ENCODE measurements around the gene GNG7. TPM values are rescaled to one million over a fixed set of nuclear protein-coding genes. Genes with fewer than 3 reads are reported as not detected.
"Not testable (repeated sequence)": the region's sequence is repeated elsewhere in the genome, so short reads cannot be mapped to it uniquely, and the experiment has no call there.

GNG7 gene
- polyA plus RNA-seq, 6 donors from 2014 or later: 49.1 to 72.0 (median 60.9) TPM

DNA sequence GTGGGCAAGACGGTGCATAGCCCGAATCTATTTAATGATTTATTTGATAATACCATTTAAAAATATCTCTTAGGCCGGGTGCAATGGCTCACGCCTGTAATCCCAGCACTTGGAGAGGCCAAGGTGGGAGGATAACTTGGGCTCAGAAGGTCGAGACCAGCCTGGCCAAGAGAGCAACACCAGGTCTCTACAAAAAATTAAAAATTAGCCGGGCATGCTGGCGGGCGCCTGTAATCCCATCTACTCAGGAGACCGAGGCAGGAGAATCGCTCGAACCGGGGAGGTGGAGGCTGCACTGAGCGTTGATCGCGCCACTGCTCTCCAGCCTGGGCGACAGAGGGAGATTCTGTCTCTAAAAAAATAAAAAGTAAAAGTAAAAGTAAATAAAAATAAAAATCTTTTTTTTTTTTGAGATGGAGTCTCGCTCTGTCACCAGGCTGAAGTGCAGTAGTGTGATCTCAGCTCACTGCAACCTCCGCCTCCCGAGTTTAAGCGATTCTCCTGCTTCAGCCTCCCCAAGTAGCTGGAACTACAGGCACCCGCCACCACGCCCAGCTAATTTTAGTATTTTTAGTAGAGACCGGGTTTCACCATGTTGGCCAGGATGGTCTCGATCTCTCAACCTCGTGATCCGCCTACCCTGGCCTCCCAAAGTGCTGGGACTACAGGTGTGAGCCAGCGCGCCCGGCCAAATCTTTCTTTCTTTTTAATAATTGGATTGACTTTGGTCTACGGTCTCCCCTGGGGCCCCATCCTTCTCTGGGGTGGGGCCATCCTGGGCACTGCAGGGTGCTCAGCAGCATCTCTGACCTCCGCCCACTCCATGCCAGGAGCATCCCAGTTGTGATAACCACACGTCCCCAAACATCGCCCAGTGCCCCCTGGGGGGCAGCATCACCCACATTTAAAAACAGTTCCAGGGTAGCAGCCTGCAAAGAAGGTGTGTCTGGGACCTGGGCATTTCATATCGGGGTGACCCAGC is 90.7 kb downstream of the GNG7 start:
- no peak for DNase-seq
- H3K4me3 Mint-ChIP-seq: peak overlapping the region; percentile 80 to 92 (median 86)
- H3K4me1 Mint-ChIP-seq: peaks cover 49 to 87% (median 76%) of the 10 kb centered on the region in 3 donors

DNA sequence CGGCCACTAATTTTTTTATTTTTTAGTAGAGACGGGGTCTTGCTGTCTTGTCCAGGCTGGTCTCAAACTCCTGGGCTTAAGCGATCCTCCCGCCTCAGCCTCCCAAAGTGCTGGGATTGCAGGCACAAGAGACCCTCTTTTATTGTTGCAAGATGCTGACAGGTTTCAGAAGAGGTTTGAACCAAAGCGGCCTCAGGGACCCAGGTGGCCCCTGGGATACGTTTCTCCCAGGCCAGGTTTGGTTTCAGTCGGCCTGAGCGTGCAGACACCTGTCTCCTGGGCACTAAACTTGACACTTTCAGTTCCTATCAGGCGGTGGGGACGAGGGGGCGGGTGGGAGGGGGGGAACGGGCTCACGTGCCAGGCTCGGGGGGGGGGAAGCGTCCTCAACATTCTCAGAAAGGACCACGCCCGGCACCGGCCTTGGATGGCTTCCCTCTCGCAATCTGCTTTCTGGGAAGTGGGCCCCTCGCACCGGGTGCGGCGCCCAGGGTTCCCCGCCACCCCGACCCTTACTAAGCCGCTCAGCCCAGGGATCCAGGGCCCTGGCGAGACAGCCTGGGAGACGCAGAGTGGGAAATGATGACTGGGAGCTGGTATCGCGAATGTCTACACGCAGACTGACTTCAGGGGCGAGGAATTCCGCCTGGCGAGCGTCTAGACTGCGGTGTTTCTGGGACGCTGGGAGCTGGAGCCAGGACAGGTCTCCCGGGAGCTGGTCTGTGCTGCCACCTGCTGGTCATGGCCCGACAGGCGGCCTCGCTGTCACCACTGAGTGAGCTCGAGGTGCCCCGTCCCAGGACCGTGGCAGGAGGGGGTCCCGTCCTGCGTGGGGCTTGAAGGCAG is 91.6 kb downstream of the GNG7 start:
- no peaks in the 10 kb centered on the region for H3K9me3 Mint-ChIP-seq
- H3K4me3 Mint-ChIP-seq: peak overlapping the region; percentile 80 to 92 (median 86)
- ATAC-seq (ENCODE audit: low read depth in 2 of 2) (peak; percentile 67 to 73), DNase-seq (peak; percentile 79)
- no peaks in the 10 kb centered on the region for H3K36me3 Mint-ChIP-seq
- H3K4me1 Mint-ChIP-seq: peaks cover 47 to 84% (median 72%) of the 10 kb centered on the region in 3 donors
- peak overlapping the region; percentile 84 to 98 (median 94) for H3K27ac Mint-ChIP-seq
- H3K27me3 Mint-ChIP-seq: no peaks in the 10 kb centered on the region

More for the DNA sequence above, 90.7 kb downstream of the GNG7 start:
- no peak for ATAC-seq (ENCODE audit: low read depth in 2 of 2)
- Mint-ChIP-seq H3K27me3 (no peaks in the 10 kb centered on the region), H3K36me3 (no peaks in the 10 kb centered on the region), H3K27ac (peak overlapping the region; percentile 33 to 98 (median 94)), H3K9me3 (no peaks in the 10 kb centered on the region)

DNA sequence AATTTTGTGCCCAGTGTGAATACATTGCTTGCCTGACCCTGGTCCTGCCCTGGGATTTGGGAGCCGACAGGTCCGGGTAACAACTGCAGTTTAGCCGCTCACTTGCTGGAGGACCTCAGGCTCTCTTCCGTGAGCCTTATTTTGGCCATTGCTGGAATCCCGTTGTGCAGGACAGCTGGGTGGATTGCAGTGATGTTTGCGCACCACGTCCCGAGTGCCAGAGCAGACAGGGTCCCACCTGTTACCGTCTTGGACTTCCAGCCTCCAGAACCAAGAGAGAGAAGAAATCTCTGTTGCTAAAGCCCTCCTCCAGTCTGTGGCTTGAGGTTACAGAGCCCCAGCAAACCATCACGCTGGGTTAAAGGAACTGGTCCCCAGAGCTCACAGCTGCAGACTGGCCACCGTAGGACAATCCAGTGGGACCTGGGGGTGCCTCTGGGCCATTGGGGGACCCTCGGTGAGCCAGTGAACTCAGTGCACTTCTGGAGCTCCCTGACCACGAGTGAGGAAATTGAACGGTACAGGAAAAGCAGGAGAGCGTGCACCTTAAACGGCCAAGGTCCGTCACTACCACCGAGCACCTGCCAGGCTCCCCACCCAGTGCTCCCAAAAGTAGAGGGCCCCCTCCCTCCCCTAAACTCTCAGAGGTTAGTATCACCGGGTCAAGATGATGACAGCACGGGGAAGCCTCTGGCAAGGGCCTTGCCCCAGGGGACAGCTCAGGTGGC is 92.9 kb downstream of the GNG7 start:
- ATAC-seq (ENCODE audit: low read depth in 2 of 2) (no peak), DNase-seq (no peak)
- peaks cover 39 to 79% (median 59%) of the 10 kb centered on the region in 3 donors for H3K4me1 Mint-ChIP-seq
- no peaks in the 10 kb centered on the region for H3K9me3 Mint-ChIP-seq
- no peaks in the 10 kb centered on the region for H3K36me3 Mint-ChIP-seq
- no peaks in the 10 kb centered on the region for H3K27me3 Mint-ChIP-seq
- peak overlapping the region; percentile 48 to 84 (median 66) for H3K4me3 Mint-ChIP-seq
- H3K27ac Mint-ChIP-seq: peak overlapping the region in 4 of 6 donors; percentile 3 to 91 (median 88)

DNA sequence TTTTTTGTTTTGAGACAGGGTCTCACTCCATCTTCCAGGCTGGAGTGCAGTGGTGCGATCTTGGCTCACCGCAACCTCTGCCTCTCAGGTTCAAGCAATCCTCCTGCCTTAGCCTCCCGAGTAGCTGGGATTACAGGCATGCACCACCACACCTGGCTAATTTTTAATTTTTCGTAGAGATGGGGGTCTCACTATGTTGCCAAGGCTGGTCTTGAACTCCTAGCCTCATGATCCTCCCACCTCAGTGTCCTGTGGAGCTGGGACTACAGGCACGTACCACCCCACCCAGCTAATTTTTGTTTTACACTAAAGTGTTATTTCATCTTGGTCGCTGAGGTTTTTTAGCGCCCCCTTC is 93.5 kb downstream of the GNG7 start:
- H3K9me3 Mint-ChIP-seq; ATAC-seq (ENCODE audit: low read depth in 2 of 2); H3K27me3 Mint-ChIP-seq; DNase-seq; H3K36me3 Mint-ChIP-seq: not testable (repeated sequence)
- Mint-ChIP-seq H3K4me3 (peak overlapping the region in 6 of 8 donors; percentile 12 to 75 (median 52)), H3K4me1 (peaks cover 33 to 74% (median 54%) of the 10 kb centered on the region in 3 donors), H3K27ac (peak overlapping the region in 3 of 6 donors; percentile 87 to 91 (median 91))

DNA sequence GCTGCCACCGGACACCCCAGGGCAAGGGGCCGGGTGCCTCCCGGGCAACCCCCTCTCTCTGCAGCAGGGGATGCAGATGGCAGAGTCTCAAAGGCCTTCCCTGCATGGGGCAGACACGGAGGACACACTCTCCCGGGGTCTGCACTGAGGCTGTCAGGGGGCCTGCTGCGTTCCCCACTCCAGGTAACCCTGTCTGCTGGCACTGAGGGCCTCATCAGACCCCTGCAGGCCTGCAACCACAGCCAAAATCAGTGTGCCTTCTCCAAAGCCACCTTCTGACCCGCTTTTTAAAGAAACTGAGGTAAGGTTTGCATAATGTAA is 93.9 kb downstream of the GNG7 start:
- peak overlapping the region in 5 of 8 donors; percentile 5 to 49 (median 36) for H3K4me3 Mint-ChIP-seq
- no peaks in the 10 kb centered on the region for H3K36me3 Mint-ChIP-seq
- peak overlapping the region in 4 of 6 donors; percentile 41 to 91 (median 89) for H3K27ac Mint-ChIP-seq
- H3K4me1 Mint-ChIP-seq: peaks cover 30 to 70% (median 49%) of the 10 kb centered on the region in 3 donors
- DNase-seq (no peak), ATAC-seq (ENCODE audit: low read depth in 2 of 2) (no peak)
- no peaks in the 10 kb centered on the region for H3K9me3 Mint-ChIP-seq
- H3K27me3 Mint-ChIP-seq: no peaks in the 10 kb centered on the region

DNA sequence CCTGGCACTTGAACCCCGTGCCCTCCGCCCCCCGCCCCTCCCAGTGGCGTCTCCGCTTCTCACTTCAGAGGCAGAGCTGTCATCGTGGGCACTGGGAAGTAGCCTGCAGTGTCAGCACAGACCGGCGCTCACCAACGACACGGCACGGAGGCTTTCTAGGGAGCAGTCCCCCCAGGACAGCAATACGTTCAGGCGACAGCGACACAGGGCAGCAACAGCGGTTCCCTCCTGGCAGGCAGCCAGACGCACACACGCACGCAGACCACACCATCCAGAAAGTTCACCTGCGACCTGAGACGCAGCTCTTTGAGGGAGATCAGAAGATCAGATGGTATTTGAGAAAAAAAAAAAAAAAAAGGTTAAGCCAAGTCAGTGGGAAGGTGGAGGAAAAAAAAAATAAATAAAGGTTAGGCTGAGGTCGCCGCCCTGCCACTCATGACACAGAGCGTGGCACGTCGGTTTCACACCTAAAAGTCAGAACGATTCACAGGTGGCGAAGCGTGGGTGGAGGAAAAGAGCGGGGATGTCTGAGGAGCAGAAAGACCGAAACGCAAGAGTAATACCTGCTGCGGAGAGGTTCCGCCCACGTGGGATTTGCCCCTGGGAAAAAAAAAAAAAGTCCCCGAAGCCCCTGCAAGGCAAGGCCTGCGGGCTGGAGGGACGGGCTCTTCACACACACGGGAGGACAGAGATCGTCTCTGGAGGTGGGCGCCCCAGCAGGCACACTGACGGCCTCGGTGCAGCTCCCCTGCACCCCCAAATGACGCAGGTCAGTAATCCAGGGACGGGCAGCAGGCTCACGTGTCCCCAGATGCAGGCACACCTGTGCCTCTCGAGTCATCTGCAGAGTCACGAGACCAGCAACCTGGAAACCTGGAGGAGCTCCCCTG is 94.5 kb downstream of the GNG7 start:
- peaks cover 0 to 3% of the 10 kb centered on the region in 2 donors for H3K36me3 Mint-ChIP-seq
- H3K4me1 Mint-ChIP-seq: peaks cover 25 to 70% (median 43%) of the 10 kb centered on the region in 3 donors
- ATAC-seq (ENCODE audit: low read depth in 2 of 2): peak in 1 of 2 donors; percentile 20
- H3K9me3 Mint-ChIP-seq: no peaks in the 10 kb centered on the region
- H3K27me3 Mint-ChIP-seq: no peaks in the 10 kb centered on the region
- peak overlapping the region; percentile 29 to 88 (median 49) for H3K4me3 Mint-ChIP-seq
- DNase-seq: no peak
- peak overlapping the region in 5 of 6 donors; percentile 30 to 91 (median 64) for H3K27ac Mint-ChIP-seq

DNA sequence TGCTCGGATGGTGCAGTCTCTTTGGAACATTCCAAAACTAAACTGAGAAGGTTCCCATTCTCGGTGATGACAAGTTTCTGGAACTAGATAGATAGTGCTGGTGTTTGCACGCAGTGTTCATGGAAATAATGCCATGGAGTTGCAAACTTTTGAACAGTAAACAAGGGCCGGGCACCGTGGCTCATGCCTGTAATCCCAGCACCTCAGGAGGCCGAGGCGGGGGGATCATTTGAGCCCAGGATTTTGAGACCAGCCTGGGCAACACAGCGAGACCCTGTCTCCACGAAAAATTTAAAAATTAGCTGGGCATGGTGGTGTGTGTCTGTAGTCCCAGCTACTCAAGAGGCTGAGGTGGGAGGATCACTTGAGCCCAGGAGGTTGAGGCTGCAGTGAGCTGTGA is 95.7 kb downstream of the GNG7 start:
- H3K27me3 Mint-ChIP-seq; H3K36me3 Mint-ChIP-seq; DNase-seq; H3K4me3 Mint-ChIP-seq; ATAC-seq (ENCODE audit: low read depth in 2 of 2); H3K9me3 Mint-ChIP-seq: not testable (repeated sequence)
- Mint-ChIP-seq H3K27ac (peak overlapping the region in 2 of 6 donors; percentile 57 to 76), H3K4me1 (peaks cover 25 to 63% (median 34%) of the 10 kb centered on the region in 3 donors)

DNA sequence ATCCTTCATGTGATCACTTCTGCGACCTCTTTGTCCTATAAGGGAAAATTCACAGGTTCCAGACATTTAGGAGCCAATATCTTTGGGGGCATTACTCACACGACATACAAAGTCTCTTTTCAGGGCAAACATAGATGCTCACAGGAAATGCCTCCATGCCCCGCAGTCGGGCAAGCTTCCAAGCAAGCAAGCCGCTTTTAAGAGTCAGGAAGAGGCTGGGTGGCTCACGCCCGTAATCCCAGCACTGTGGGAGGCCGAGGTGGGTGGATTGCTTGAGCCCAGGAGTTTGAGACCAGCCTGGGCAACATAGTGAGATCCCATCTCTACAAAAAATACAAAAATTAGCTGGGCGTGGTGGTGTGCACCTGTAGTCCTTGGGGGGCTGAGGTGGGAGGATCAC is 96.6 kb downstream of the GNG7 start:
- ATAC-seq (ENCODE audit: low read depth in 2 of 2); H3K36me3 Mint-ChIP-seq; H3K27me3 Mint-ChIP-seq; DNase-seq; H3K9me3 Mint-ChIP-seq: not testable (repeated sequence)
- Mint-ChIP-seq H3K4me1 (peaks cover 21 to 61% (median 34%) of the 10 kb centered on the region in 3 donors), H3K4me3 (peak overlapping the region in 1 of 8 donors; percentile 56), H3K27ac (peak overlapping the region in 2 of 6 donors; percentile 42 to 95)

DNA sequence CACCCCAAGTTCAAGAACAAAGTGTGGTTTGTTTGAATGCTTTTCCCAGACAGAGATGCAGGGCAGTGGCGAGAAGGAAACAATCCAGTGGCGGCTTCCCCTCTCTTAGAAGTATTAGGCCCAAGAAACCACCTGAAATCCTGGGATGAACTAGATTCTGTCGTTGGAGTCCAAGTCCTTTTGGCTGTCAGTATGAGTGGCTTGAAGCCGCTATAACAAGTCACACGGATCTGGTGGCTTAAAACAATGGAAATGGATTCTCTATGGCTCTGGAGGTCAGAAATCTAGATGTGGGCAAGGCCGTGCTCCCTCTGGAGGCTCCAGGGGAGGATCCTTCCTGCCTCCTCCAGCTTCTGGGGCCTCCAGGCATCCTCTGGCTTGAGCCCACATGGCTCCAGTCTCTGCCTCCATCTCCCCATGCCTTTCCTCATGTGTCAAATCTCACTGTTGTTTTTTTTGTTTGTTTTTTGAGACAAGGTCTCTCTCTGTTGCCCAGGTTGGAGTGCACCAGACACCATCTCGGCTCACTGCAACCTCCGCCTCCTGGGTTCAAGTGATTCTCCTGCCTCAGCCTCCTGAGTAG is 97.7 kb downstream of the GNG7 start:
- H3K27me3 Mint-ChIP-seq: no peaks in the 10 kb centered on the region
- H3K4me3 Mint-ChIP-seq: no peak overlapping the region
- no peak for ATAC-seq (ENCODE audit: low read depth in 2 of 2)
- H3K9me3 Mint-ChIP-seq: no peaks in the 10 kb centered on the region
- no peak overlapping the region for H3K27ac Mint-ChIP-seq
- peaks cover 0 to 9% of the 10 kb centered on the region in 2 donors for H3K36me3 Mint-ChIP-seq
- DNase-seq: no peak
- peaks cover 21 to 54% (median 28%) of the 10 kb centered on the region in 3 donors for H3K4me1 Mint-ChIP-seq

DNA sequence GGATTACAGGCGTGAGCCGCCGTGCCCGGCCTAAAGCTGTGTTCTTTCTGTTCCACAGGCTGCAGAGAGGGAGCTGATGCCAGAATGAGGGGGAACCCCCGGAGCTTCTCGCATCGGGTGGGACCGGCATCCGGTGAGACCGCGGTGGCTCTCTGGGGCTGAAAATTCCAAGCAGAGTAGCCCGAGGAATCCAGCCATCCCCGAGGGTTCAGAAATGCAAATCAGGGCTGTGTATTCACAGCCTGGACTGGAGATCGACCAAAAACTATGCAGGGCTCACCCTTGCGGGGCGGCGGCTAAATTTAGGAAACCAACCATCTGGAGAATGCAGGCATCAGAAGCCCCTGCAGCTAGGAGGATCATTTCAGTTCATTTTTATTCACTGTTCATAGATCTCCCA is 99.2 kb downstream of the GNG7 start:
- DNase-seq: no peak
- Mint-ChIP-seq H3K4me1 (peaks cover 19 to 52% (median 26%) of the 10 kb centered on the region in 3 donors), H3K36me3 (peaks cover 0 to 9% of the 10 kb centered on the region in 2 donors), H3K27ac (peak overlapping the region in 3 of 6 donors; percentile 2 to 53 (median 32)), H3K27me3 (no peaks in the 10 kb centered on the region), H3K9me3 (no peaks in the 10 kb centered on the region), H3K4me3 (peak overlapping the region in 1 of 8 donors; percentile 75)
- ATAC-seq (ENCODE audit: low read depth in 2 of 2): no peak

DNA sequence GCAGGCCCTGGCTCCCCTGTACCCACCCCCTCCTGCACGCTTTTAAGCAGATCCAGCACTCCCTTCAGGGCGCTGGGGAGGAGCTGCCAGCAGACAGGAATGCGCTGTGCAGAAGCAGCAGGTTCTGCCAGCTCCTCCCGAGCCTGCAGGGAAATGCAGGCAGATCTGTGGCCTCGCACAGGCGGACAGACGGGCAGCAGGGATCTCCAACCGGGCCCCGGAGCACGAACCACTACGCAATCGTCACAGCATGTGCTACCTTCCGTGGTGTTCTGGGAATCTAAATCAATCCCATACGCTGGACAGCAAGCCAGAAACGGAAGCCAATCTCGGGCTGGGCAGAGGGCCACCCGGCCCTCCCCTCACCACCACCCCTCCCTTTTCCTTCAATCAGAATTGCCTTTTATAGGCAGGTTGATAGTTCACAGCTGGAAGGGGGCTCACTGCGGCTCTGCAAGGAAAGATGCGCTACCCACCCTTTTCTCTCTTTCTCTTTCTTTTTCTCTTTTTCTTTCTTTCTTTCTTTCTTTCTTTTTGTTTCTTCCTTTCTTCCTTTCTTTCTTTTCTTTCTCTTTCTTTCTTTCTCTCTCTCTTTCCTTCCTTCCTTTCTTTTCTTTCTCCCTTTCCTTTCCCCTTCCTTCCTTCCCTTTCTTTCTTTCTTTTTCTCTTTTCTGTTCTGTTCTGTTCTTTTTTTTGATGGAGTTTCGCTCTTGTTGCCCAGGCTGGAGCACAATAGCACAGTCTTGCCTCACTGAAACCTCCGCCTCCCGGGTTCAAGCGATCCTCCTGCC is 99.9 kb downstream of the GNG7 start:
- H3K27ac Mint-ChIP-seq: peak overlapping the region in 3 of 6 donors; percentile 18 to 80 (median 53)
- peaks cover 13 to 51% (median 19%) of the 10 kb centered on the region in 3 donors for H3K4me1 Mint-ChIP-seq
- no peak for ATAC-seq (ENCODE audit: low read depth in 2 of 2)
- peak overlapping the region in 2 of 8 donors; percentile 15 to 72 for H3K4me3 Mint-ChIP-seq
- H3K27me3 Mint-ChIP-seq: no peaks in the 10 kb centered on the region
- peaks cover 0 to 9% of the 10 kb centered on the region in 2 donors for H3K36me3 Mint-ChIP-seq
- H3K9me3 Mint-ChIP-seq: no peaks in the 10 kb centered on the region
- DNase-seq: no peak
